Measurements from ENCODE around the gene AP5B1. TPM values are rescaled to one million over a fixed set of nuclear protein-coding genes. Genes with fewer than 3 reads are reported as not detected.
"Not testable (repeated sequence)": the region's sequence is repeated elsewhere in the genome, so short reads cannot be mapped to it uniquely, and the experiment has no call there.

The AP5B1 gene
- total RNA-seq, 1 donor from 2014 or later = 6.1 TPM

GRCh38 chr11:65766535-65766934 is 14.2 kb downstream of the AP5B1 start:
- Histone ChIP-seq H3K27me3 (ENCODE audit: control insufficient read depth, insufficient read depth, low read length) (no peaks in the 10 kb centered on the region), H3K36me3 (ENCODE audit: control insufficient read depth, insufficient read depth, low read length) (no peaks in the 10 kb centered on the region), H3K4me3 (ENCODE audit: low read depth, low read length) (no peak overlapping the region)
- FAIRE-seq (no peak), DNase-seq (ENCODE audit: low read depth) (no peak)
- TF ChIP-seq, protein P1, sequence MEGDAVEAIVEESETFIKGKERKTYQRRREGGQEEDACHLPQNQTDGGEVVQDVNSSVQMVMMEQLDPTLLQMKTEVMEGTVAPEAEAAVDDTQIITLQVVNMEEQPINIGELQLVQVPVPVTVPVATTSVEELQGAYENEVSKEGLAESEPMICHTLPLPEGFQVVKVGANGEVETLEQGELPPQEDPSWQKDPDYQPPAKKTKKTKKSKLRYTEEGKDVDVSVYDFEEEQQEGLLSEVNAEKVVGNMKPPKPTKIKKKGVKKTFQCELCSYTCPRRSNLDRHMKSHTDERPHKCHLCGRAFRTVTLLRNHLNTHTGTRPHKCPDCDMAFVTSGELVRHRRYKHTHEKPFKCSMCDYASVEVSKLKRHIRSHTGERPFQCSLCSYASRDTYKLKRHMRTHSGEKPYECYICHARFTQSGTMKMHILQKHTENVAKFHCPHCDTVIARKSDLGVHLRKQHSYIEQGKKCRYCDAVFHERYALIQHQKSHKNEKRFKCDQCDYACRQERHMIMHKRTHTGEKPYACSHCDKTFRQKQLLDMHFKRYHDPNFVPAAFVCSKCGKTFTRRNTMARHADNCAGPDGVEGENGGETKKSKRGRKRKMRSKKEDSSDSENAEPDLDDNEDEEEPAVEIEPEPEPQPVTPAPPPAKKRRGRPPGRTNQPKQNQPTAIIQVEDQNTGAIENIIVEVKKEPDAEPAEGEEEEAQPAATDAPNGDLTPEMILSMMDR (IDR thresholded peaks at IDR 0.05; ENCODE audit: insufficient read depth, low read length, severe bottlenecking) = no peak

DNA sequence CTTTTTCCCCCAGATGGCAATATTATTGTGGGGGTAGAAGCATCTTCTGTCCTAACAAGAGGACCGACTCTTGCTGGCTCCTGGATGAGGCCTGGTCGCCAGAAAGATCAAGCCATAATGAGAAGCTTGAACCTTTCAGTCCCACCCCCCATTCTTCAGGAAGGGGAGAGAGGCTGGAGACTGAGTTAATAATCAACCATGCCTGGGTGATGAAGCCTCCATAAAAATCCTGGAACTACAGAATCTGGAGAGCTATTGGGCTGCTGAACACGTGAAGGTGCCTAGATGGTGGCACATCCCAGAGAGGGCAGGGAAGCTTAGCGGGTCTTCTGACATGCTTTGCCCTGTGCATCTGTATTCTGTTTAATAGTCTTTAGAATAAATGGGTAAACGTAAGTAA is 16.3 kb downstream of the AP5B1 start:
- DNase-seq (ENCODE audit: low read depth) (no peak), FAIRE-seq (no peak)
- Histone ChIP-seq H3K4me3 (ENCODE audit: low read depth, low read length) (no peak overlapping the region), H3K27me3 (ENCODE audit: control insufficient read depth, insufficient read depth, low read length) (no peaks in the 10 kb centered on the region), H3K36me3 (ENCODE audit: control insufficient read depth, insufficient read depth, low read length) (no peaks in the 10 kb centered on the region)
- TF ChIP-seq, protein P1 (IDR thresholded peaks at IDR 0.05; ENCODE audit: insufficient read depth, low read length, severe bottlenecking) = no peak

DNA sequence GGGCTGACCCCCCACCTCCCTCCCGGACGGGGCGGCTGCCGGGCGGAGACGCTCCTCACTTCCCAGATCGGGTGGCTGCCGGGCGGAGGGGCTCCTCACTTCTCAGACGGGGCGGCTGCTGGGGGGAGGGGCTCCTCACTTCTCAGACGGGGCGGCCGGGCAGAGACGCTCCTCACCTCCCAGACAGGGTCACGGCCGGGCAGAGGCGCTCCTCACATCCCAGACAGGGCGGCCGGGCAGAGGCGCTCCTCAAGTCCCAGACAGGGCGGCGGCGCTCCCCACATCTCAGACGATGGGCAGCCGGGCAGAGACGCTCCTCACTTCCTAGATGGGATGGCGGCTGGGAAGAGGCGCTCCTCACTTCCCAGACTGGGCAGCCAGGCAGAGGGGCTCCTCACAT is 18.0 kb downstream of the AP5B1 start:
- not testable (repeated sequence) for DNase-seq (ENCODE audit: low read depth); H3K36me3 ChIP-seq (ENCODE audit: control insufficient read depth, insufficient read depth, low read length); H3K4me3 ChIP-seq (ENCODE audit: low read depth, low read length); H3K27me3 ChIP-seq (ENCODE audit: control insufficient read depth, insufficient read depth, low read length); FAIRE-seq

GRCh38 chr11:65762169-65762568 is 18.6 kb downstream of the AP5B1 start:
- H3K36me3 ChIP-seq (ENCODE audit: control insufficient read depth, insufficient read depth, low read length); DNase-seq (ENCODE audit: low read depth); FAIRE-seq; H3K27me3 ChIP-seq (ENCODE audit: control insufficient read depth, insufficient read depth, low read length); H3K4me3 ChIP-seq (ENCODE audit: low read depth, low read length): not testable (repeated sequence)

GRCh38 chr11:65745049-65745448 is 35.7 kb downstream of the AP5B1 start:
- Histone ChIP-seq H3K27me3 (ENCODE audit: control insufficient read depth, insufficient read depth, low read length) (peaks cover 4% of the 10 kb centered on the region), H3K4me3 (ENCODE audit: low read depth, low read length) (no peak overlapping the region), H3K36me3 (ENCODE audit: control insufficient read depth, insufficient read depth, low read length) (no peaks in the 10 kb centered on the region)
- TF ChIP-seq, protein P1 (IDR thresholded peaks at IDR 0.05; ENCODE audit: insufficient read depth, low read length, severe bottlenecking) = no peak
- no peak for FAIRE-seq
- DNase-seq (ENCODE audit: low read depth) = no peak

- H3K36me3 ChIP-seq (ENCODE audit: control insufficient read depth, insufficient read depth, low read length) = no peaks in the 10 kb centered on the region
- H3K27me3 ChIP-seq (ENCODE audit: control insufficient read depth, insufficient read depth, low read length) = peaks cover 4% of the 10 kb centered on the region
- FAIRE-seq = no peak
- DNase-seq (ENCODE audit: low read depth) = no peak
- TF ChIP-seq, protein P1 (IDR thresholded peaks at IDR 0.05; ENCODE audit: insufficient read depth, low read length, severe bottlenecking) = no peak
- no peak overlapping the region for H3K4me3 ChIP-seq (ENCODE audit: low read depth, low read length)
Measured at GRCh38 chr11:65744699-65745042, 36.1 kb downstream of the AP5B1 start.

- H3K27me3 ChIP-seq (ENCODE audit: control insufficient read depth, insufficient read depth, low read length) = peaks cover 3% of the 10 kb centered on the region
- DNase-seq (ENCODE audit: low read depth) (no peak), FAIRE-seq (no peak)
- H3K4me3 ChIP-seq (ENCODE audit: low read depth, low read length) = no peak overlapping the region
- no peaks in the 10 kb centered on the region for H3K36me3 ChIP-seq (ENCODE audit: control insufficient read depth, insufficient read depth, low read length)
- TF ChIP-seq, protein P1 (IDR thresholded peaks at IDR 0.05; ENCODE audit: insufficient read depth, low read length, severe bottlenecking) = peak; percentile 17
Measured at GRCh38 chr11:65744026-65744698, 36.6 kb downstream of the AP5B1 start.
